ENCODE data around the gene BMPR1A. TPM values are rescaled to one million over a fixed set of nuclear protein-coding genes. Genes with fewer than 3 reads are reported as not detected.

The BMPR1A gene
- total RNA-seq, 1 donor from 2014 or later, result 74.2 TPM

GRCh38 chr10:86957471-86958115 lies 201.2 kb downstream of the BMPR1A start, which contains the start of gene MMRN2:
Gene MMRN2, minus strand, starts transcription at chr10:86957615. Its CDS starts 74 bp downstream, at chr10:86957541.
- no peak within 1 kb of the TSS for H3K4me3 Mint-ChIP-seq (ENCODE audit: unreplicated experiment)
- no peak for DNase-seq (ENCODE audit: low spot score)
- no peak for TF ChIP-seq CTCF (IDR thresholded peaks at IDR 0.05)
- no peaks in the 10 kb centered on the region for H3K27me3 Mint-ChIP-seq (ENCODE audit: low read depth)
- H3K4me1 Mint-ChIP-seq (ENCODE audit: low read depth), result peaks cover 54% of the 10 kb centered on the region
- H3K27ac Mint-ChIP-seq (ENCODE audit: unreplicated experiment), result no peak within 1 kb of the TSS
- H3K36me3 Mint-ChIP-seq (ENCODE audit: low read depth), result no peaks in the 10 kb centered on the region
- peaks cover 4% of the 10 kb centered on the region for H3K9me3 Mint-ChIP-seq (ENCODE audit: low read depth)

DNA sequence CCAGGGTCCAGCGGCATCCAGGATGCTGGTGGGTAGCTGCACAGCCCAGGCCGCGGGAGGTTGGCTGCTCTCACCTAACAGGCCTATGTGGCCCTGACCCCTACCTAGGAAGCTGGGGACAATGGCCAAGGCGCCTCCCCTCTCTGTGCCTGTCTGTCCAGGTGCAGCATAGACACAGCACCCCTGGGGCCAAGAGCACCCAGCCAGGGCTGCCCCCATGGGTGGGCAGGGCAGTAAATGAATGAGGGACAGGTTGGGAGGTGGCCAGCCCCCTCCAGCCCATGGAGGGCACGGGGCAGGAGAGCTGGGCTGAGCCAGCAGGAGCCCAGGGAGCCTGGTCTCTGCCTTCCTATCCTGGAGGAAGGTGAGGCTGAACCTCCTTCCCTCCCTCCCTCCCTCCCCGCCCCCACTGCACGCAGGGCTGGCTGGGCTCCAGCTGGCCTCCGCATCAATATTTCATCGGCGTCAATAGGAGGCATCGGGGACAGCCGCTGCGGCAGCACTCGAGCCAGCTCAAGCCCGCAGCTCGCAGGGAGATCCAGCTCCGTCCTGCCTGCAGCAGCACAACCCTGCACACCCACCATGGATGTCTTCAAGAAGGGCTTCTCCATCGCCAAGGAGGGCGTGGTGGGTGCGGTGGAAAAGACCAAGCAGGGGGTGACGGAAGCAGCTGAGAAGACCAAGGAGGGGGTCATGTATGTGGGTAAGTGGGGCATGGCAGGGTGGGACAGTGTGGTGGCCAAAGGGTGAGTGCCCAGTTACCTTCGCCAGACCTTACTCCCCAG lies 201.9 kb downstream of the BMPR1A start, which contains the start of gene SNCG:
SNCG (plus strand) TSS at position 484 of the 785 bp plus-strand sequence; CDS start at position 583, 99 bp downstream.
- Mint-ChIP-seq H3K9me3 (ENCODE audit: low read depth) (no peaks in the 10 kb centered on the region), H3K4me1 (ENCODE audit: low read depth) (peaks cover 50% of the 10 kb centered on the region), H3K27ac (ENCODE audit: unreplicated experiment) (peak within 1 kb of the TSS; percentile 63), H3K27me3 (ENCODE audit: low read depth) (no peaks in the 10 kb centered on the region), H3K4me3 (ENCODE audit: unreplicated experiment) (no peak within 1 kb of the TSS), H3K36me3 (ENCODE audit: low read depth) (no peaks in the 10 kb centered on the region)
- no peak for TF ChIP-seq CTCF (IDR thresholded peaks at IDR 0.05)
- peak; percentile 85 for DNase-seq (ENCODE audit: low spot score)

- no peaks in the 10 kb centered on the region for H3K36me3 Mint-ChIP-seq (ENCODE audit: low read depth)
- peaks cover 42% of the 10 kb centered on the region for H3K4me1 Mint-ChIP-seq (ENCODE audit: low read depth)
- no peaks in the 10 kb centered on the region for H3K9me3 Mint-ChIP-seq (ENCODE audit: low read depth)
- H3K27me3 Mint-ChIP-seq (ENCODE audit: low read depth), result no peaks in the 10 kb centered on the region
- DNase-seq (ENCODE audit: low spot score), result peak; percentile 66
- no peak overlapping the region for H3K4me3 Mint-ChIP-seq (ENCODE audit: unreplicated experiment)
- no peak for TF ChIP-seq CTCF (IDR thresholded peaks at IDR 0.05)
- peak overlapping the region; percentile 63 for H3K27ac Mint-ChIP-seq (ENCODE audit: unreplicated experiment)
These were observed 202.7 kb downstream of the BMPR1A start for GRCh38 chr10:86958901-86959736.

DNA sequence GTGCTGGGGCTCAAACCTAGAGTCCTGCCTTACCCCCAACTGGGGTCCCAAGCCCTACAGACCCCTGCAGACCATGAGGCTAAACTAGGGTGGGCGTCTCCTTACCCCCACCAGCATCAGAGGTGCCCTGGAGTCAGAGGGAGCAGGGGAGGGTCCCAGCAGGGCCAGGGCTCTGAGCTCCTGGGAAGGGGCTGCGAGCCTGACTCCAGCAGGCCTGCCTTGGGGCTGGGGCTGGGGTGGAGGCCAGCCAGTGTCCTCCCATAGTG lies 203.3 kb downstream of the BMPR1A start:
- Mint-ChIP-seq H3K36me3 (ENCODE audit: low read depth) (no peaks in the 10 kb centered on the region), H3K4me3 (ENCODE audit: unreplicated experiment) (no peak overlapping the region), H3K27ac (ENCODE audit: unreplicated experiment) (no peak overlapping the region), H3K27me3 (ENCODE audit: low read depth) (no peaks in the 10 kb centered on the region), H3K9me3 (ENCODE audit: low read depth) (no peaks in the 10 kb centered on the region), H3K4me1 (ENCODE audit: low read depth) (peaks cover 37% of the 10 kb centered on the region)
- no peak for TF ChIP-seq CTCF (IDR thresholded peaks at IDR 0.05)
- no peak for DNase-seq (ENCODE audit: low spot score)

Measured in chondrocyte (in vitro differentiated cells).